K562 (cell line): ENCODE results near the gene ZSWIM8. TPM values are rescaled to one million over a fixed set of nuclear protein-coding genes. Genes with fewer than 3 reads are reported as not detected.

Source experiments
- ATAC-seq: fragments of 200-7000 bp; cut with Tn5 transposase; 3 replicates; pipeline ENCODE4 v1.9.1; 2020; ENCODE audit warnings: moderate library complexity
- BruUV-seq: library from RNA; stranded (reverse); fragments of 400-500 nt; replicated peaks from 2 replicates; lab custom pipeline; 2021; lab: Mats Ljungman, UMichigan
- CTCF ChIA-PET: fragments of 300-600 bp; formaldehyde crosslinking; extraction: SDS; loops from one replicate; lab custom pipeline; 2021; ENCODE audit warnings: low intra/inter-chr PET ratio; lab: Yijun Ruan, JAX
- POLR2A ChIA-PET: fragments of 300-600, 350-650 bp; sonication (Branson Sonifier 250); formaldehyde crosslinking; extraction: SDS; loops from one replicate; lab custom pipeline; 2021; ENCODE audit warnings: antibody characterized with exemption, inconsistent platforms; lab: Yijun Ruan, JAX
- DNase-seq, 4 experiments: peaks; one replicate each; pipeline versions ENCODE4 v3.0.0 to v3.0.0-alpha.2; 2011 to 2018; ENCODE audit warnings: low spot score in 3 of 4, mixed read lengths in 3 of 4; ENCODE audit errors: extremely low read depth in 1 of 4
- FAIRE-seq: peaks from 2 replicates; lab custom pipeline; 2011; peaks lifted over from hg19 to GRCh38; lab: Jason Lieb, UNC
- H2AFZ ChIP-seq: 2 replicates; pipeline ENCODE4 v1.6.0; 2011; ENCODE audit warnings: low read depth, low read length, control low read depth, inconsistent platforms
- H3K27ac ChIP-seq: fragments of 200-600 bp; 3 replicates; pipeline ENCODE4 v1.8.0; 2011; ENCODE audit warnings: low read depth, mild to moderate bottlenecking, control low read depth, inconsistent platforms, low read length, moderate library complexity, mixed read lengths; ENCODE audit errors: extremely low read depth
- H3K27me3 ChIP-seq, 2 experiments: fragments of 300-600 bp in 1 of 2; 2 replicates in 1 of 2; 3 replicates in 1 of 2; pipeline versions ENCODE4 v1.6.0 to v1.8.0; 2011; ENCODE audit warnings: inconsistent platforms in 2 of 2, low read length in 2 of 2, mild to moderate bottlenecking in 1 of 2, mixed read lengths in 1 of 2, moderate library complexity in 1 of 2; ENCODE audit not compliant: control insufficient read depth in 2 of 2, insufficient read depth in 2 of 2
- H3K36me3 ChIP-seq: fragments of 300-600 bp; 3 replicates; pipeline ENCODE4 v1.8.0; 2011; ENCODE audit warnings: mild to moderate bottlenecking, low read length, inconsistent platforms; ENCODE audit not compliant: control insufficient read depth, insufficient read depth
- H3K4me1 ChIP-seq, 2 experiments: fragments of 200-600 bp in 1 of 2; replicated peaks in 1 of 2; 2 replicates in 1 of 2; 3 replicates in 1 of 2; pipeline versions ENCODE4 v1.5.1 to v1.8.0; 2011; ENCODE audit warnings: inconsistent platforms in 2 of 2, low read length in 2 of 2, mild to moderate bottlenecking in 1 of 2, mixed read lengths in 1 of 2, moderate library complexity in 1 of 2; ENCODE audit not compliant: control insufficient read depth in 2 of 2, insufficient read depth in 2 of 2
- H3K4me2 ChIP-seq: 2 replicates; pipeline ENCODE4 v1.6.1; 2011; ENCODE audit warnings: low read length, control low read depth, inconsistent platforms, mixed read lengths; ENCODE audit not compliant: insufficient read depth
- H3K4me3 ChIP-seq: fragments of 200-600 bp; sonication (generic), shearing (Covaris generic); 2 replicates; pipeline ENCODE4 v1.5.1; 2016; ENCODE audit warnings: control low read depth, inconsistent platforms
- H3K79me2 ChIP-seq: fragments of 200-600 bp; 3 replicates; pipeline ENCODE4 v1.8.0; 2011; ENCODE audit warnings: low read length, inconsistent platforms; ENCODE audit not compliant: control insufficient read depth, insufficient read depth
- H3K9ac ChIP-seq, 2 experiments: 2 replicates each; pipeline versions ENCODE4 v1.6.0 to v1.6.1; 2011; ENCODE audit warnings: low read depth in 2 of 2, low read length in 2 of 2, control low read depth in 1 of 2, inconsistent platforms in 1 of 2, mild to moderate bottlenecking in 1 of 2, mixed read lengths in 1 of 2; ENCODE audit not compliant: insufficient read depth in 1 of 2
- H3K9me1 ChIP-seq: one replicate; pipeline ENCODE4 v1.6.0; 2011; ENCODE audit warnings: inconsistent platforms, mild to moderate bottlenecking, low read length, moderate library complexity; ENCODE audit not compliant: control insufficient read depth, insufficient read depth
- H3K9me3 ChIP-seq: replicated peaks from 2 replicates; pipeline ENCODE4 v1.5.1; 2011; ENCODE audit warnings: low read depth, low read length, inconsistent platforms; ENCODE audit not compliant: control insufficient read depth, insufficient read depth
- H4K20me1 ChIP-seq: replicated peaks from 2 replicates; pipeline ENCODE4 v1.6.1; 2011; ENCODE audit warnings: low read length, inconsistent platforms, mixed read lengths; ENCODE audit not compliant: control insufficient read depth, insufficient read depth
- CREB1 ChIP-seq, 2 experiments: sonication (generic) in 1 of 2; formaldehyde crosslinking in 1 of 2; IDR thresholded peaks; 2 replicates each; pipeline versions ENCODE4 v1.6.1 to v1.8.0; 2012 to 2022; ENCODE audit warnings: inconsistent platforms in 1 of 2, mild to moderate bottlenecking in 1 of 2, missing genetic modification reagents in 1 of 2, moderate library complexity in 1 of 2
- MEF2A ChIP-seq: IDR thresholded peaks from 2 replicates; pipeline ENCODE4 v1.6.1; 2011; ENCODE audit warnings: low read depth, mild to moderate bottlenecking, low read length, moderate library complexity; ENCODE audit not compliant: control insufficient read depth
- WGBS: fragments of 100-300 bp; shearing (Covaris generic); methylation state at CpG from one replicate; pipeline ENCODE4 v1.1.6; 2016; ENCODE audit warnings: low coverage, mixed read lengths; ENCODE audit not compliant: insufficient coverage; ENCODE audit errors: missing lambda C conversion rate; 5-methylcytosine and 5-hydroxymethylcytosine counted together
- in situ Hi-C: fragments of 300-500 bp; cut with MboI; formaldehyde crosslinking; loops from 4 replicates; pipeline ENCODE4 v1.15.0; 2018; ENCODE audit warnings: inconsistent platforms, mixed read lengths
- intact Hi-C: fragments of 100-400 bp; cut with micrococcal nuclease; formaldehyde crosslinking; loops from 2 replicates; pipeline ENCODE4 v1.14.2; 2022
- polyA plus RNA-seq, 8 experiments: library from polyadenylated mRNA; depleted of rRNA in 4 of 8; stranded (reverse) in 5 of 8; unstranded in 3 of 8; fragments of >200 nt; fragmentation: Nextera tagmentation in 2 of 8; fragmentation: Illumina TruSeq in 1 of 8; extraction: Ambion mirVana in 2 of 8; extraction: Trizol in 1 of 8; gene quantifications; 2 replicates each; pipeline versions ENCODE4 v1.2.1 to v1.2.3, GENCODE V29; 2011 to 2014; ENCODE audit warnings: inconsistent platforms in 1 of 8, missing spikeins in 1 of 8
- total RNA-seq, 7 experiments: library from RNA; depleted of rRNA in 6 of 7; stranded (reverse); fragments of >200 nt in 6 of 7; fragmentation: Illumina TruSeq in 2 of 7; extraction: Trizol in 2 of 7; gene quantifications; 2 replicates each; pipeline versions ENCODE4 v1.2.1 to v1.2.3, GENCODE V29; 2011 to 2021; ENCODE audit warnings: low replicate concordance in 1 of 7

The ZSWIM8 gene
- total and polyA plus RNA-seq, 9 of the 15 experiments (the other 6 are each of a cell fraction or from before 2014, with no cell fraction given) = 5.6 to 47.8 (median 26.7) TPM

- Histone ChIP-seq H3K9ac (peak overlapping the region in 1 of 2 experiments; percentile 20; a peak in 1 of 4 replicates), H3K9me3 (no peaks in the 10 kb centered on the region), H3K4me3 (no peak overlapping the region), H3K4me1 (peaks cover 55 to 63% of the 10 kb centered on the region in 2 experiments)
- ATAC-seq (no peak), DNase-seq (no peak)
- TF ChIP-seq CREB1 (IDR thresholded peaks at IDR 0.05) (no peak), CREB1 (CRISPR knock-in tag; IDR thresholded peaks at IDR 0.05) (0 out of 2 replicates have a peak, but pooled peaks have one; percentile 18), MEF2A (no peak)
- TF ChIP-seq, all 486 proteins: peak for 1
- no peak for FAIRE-seq
- ChIA-PET POLR2A (interaction anchor here (0.5 to 2.7 kb wide), 5 partner anchors 8 to 71 kb away, joined by 3 to 8 read pairs (median 3); partner anchors contain the start of gene CHCHD1), CTCF (no interaction called here)
- H3K27ac ChIP-seq = no peak overlapping the region
- intact Hi-C loops = loop anchor here (2.0 kb wide), 1 partner anchor 40 kb away; no protein-coding TSS in a partner anchor
- no TSS peak for BruUV-seq
- no peak overlapping the region for H2AFZ ChIP-seq
- no peaks in the 10 kb centered on the region for H4K20me1 ChIP-seq
- H3K9me1 ChIP-seq = no peaks in the 10 kb centered on the region
- in situ Hi-C loops = no loop called here
- peaks cover 34% of the 10 kb centered on the region; the same call in 1 of the 3 replicates for H3K36me3 ChIP-seq
- H3K27me3 ChIP-seq = no peaks in the 10 kb centered on the region
- no peak overlapping the region for H3K4me2 ChIP-seq
- 87% methylated on average over 13 of the region's 13 CpGs for WGBS
- H3K79me2 ChIP-seq = peaks cover 13% of the 10 kb centered on the region
These were observed 29.0 kb downstream of the ZSWIM8 start for GRCh38 chr10:73814276-73814895.
